Tibial nerve (tissue), 4 donors: ENCODE measurements around the gene TAS2R42. TPM values are rescaled to one million over a fixed set of nuclear protein-coding genes. Genes with fewer than 3 reads are reported as not detected.

Experiments
- DNase-seq, 2 donors: peaks; one replicate each; pipeline ENCODE4 v3.0.0-alpha.2; 2019; ENCODE audit warnings: low spot score in 2 of 2
- H3K27ac ChIP-seq, 4 donors: fragments of 200-600 bp; sonication (generic) in 3 of 4; one replicate each; pipeline ENCODE4 v1.5.1; 2017 to 2019; ENCODE audit warnings: mild to moderate bottlenecking in 1 of 4
- H3K27me3 ChIP-seq, 2 donors: fragments of 200-600 bp; sonication (generic) in 1 of 2; one replicate each; pipeline versions ENCODE4 v1.5.1 to v1.6.0; 2017 to 2019
- H3K36me3 ChIP-seq, 3 donors: fragments of 200-600 bp; sonication (generic); one replicate each; pipeline ENCODE4 v1.5.1; 2018 to 2019
- H3K4me1 ChIP-seq, 4 donors: fragments of 200-600 bp; sonication (generic) in 3 of 4; one replicate each; pipeline ENCODE4 v1.5.1; 2017 to 2019
- H3K4me3 ChIP-seq, 4 donors: fragments of 200-600 bp; sonication (generic) in 3 of 4; one replicate each; pipeline ENCODE4 v1.5.1; 2017 to 2019; ENCODE audit warnings: mild to moderate bottlenecking in 1 of 4, moderate library complexity in 1 of 4
- H3K9me3 ChIP-seq, 4 donors: fragments of 200-600 bp; sonication (generic) in 3 of 4; one replicate each; pipeline ENCODE4 v1.5.1; 2017 to 2019
- CTCF ChIP-seq, 5 experiments: fragments of 200-600 bp in 3 of 5; fragments of 450-650 bp in 2 of 5; sonication (generic) in 3 of 5; IDR thresholded peaks; one replicate each; pipeline ENCODE4 v1.5.1; 2016 to 2019; ENCODE audit warnings: antibody characterized with exemption in 5 of 5, mild to moderate bottlenecking in 3 of 5, moderate library complexity in 2 of 5
- EP300 ChIP-seq, 2 donors: sonication (generic); formaldehyde crosslinking; IDR thresholded peaks; one replicate each; pipeline ENCODE4 v1.6.1; 2017; ENCODE audit warnings: antibody characterized with exemption in 2 of 2, mild to moderate bottlenecking in 1 of 2
- POLR2A ChIP-seq, 2 donors: fragments of 450-650 bp; IDR thresholded peaks; one replicate each; pipeline ENCODE4 v1.6.1; 2017; ENCODE audit warnings: antibody characterized with exemption in 2 of 2, mild to moderate bottlenecking in 2 of 2, moderate library complexity in 2 of 2
- WGBS, 2 donors: methylation state at CpG; one replicate each; pipeline ENCODE4 v1.1.5; 2018; 5-methylcytosine and 5-hydroxymethylcytosine counted together
- total RNA-seq, 4 donors: library from RNA; depleted of rRNA; stranded (reverse); fragments of >200 nt; gene quantifications; one replicate each; pipeline ENCODE4 v1.1.0, GENCODE V29; 2016

TAS2R42 gene
- total RNA-seq, 4 donors from 2014 or later, result not detected

- 72 to 89% methylated on average over 2 of the region's 2 CpGs for WGBS, 2 donors
- Histone ChIP-seq H3K27ac (no peak overlapping the region), H3K4me3 (no peak overlapping the region), H3K9me3 (peaks cover 0 to 7% (median 0%) of the 10 kb centered on the region in 4 donors), H3K4me1 (no peaks in the 10 kb centered on the region), H3K27me3 (no peaks in the 10 kb centered on the region), H3K36me3 (peaks cover 0 to 8% (median 0%) of the 10 kb centered on the region in 3 donors)
- TF ChIP-seq POLR2A (IDR thresholded peaks at IDR 0.05) (no peak), EP300 (IDR thresholded peaks at IDR 0.05) (no peak), CTCF (IDR thresholded peaks at IDR 0.05) (no peak)
- DNase-seq, result no peak
Measured at GRCh38 chr12:11152725-11153124, 34.0 kb downstream of the TAS2R42 start.

GRCh38 chr12:11150832-11151231, 35.9 kb downstream of the TAS2R42 start:
- Histone ChIP-seq H3K27me3 (no peaks in the 10 kb centered on the region), H3K4me3 (no peak overlapping the region), H3K27ac (no peak overlapping the region), H3K4me1 (no peaks in the 10 kb centered on the region), H3K36me3 (peaks cover 0 to 8% (median 0%) of the 10 kb centered on the region in 3 donors), H3K9me3 (peaks cover 0 to 7% (median 0%) of the 10 kb centered on the region in 4 donors)
- WGBS, 2 donors, result 59 to 68% methylated on average over 1 of the region's 1 CpG
- TF ChIP-seq CTCF (IDR thresholded peaks at IDR 0.05) (no peak), POLR2A (IDR thresholded peaks at IDR 0.05) (no peak), EP300 (IDR thresholded peaks at IDR 0.05) (no peak)
- DNase-seq, result no peak

GRCh38 chr12:11147420-11147819, 39.3 kb downstream of the TAS2R42 start:
- H3K4me1 ChIP-seq, result no peaks in the 10 kb centered on the region
- peaks cover 0 to 32% (median 0%) of the 10 kb centered on the region in 3 donors for H3K36me3 ChIP-seq
- DNase-seq, result no peak
- H3K9me3 ChIP-seq, result peaks cover 0 to 26% (median 3%) of the 10 kb centered on the region in 4 donors
- WGBS, 2 donors, result 91 to 96% methylated on average over 1 of the region's 1 CpG
- H3K27ac ChIP-seq, result no peak overlapping the region
- no peaks in the 10 kb centered on the region for H3K27me3 ChIP-seq
- no peak overlapping the region for H3K4me3 ChIP-seq
- TF ChIP-seq CTCF (IDR thresholded peaks at IDR 0.05) (no peak), POLR2A (IDR thresholded peaks at IDR 0.05) (no peak), EP300 (IDR thresholded peaks at IDR 0.05) (no peak)

- TF ChIP-seq POLR2A (IDR thresholded peaks at IDR 0.05) (no peak), CTCF (IDR thresholded peaks at IDR 0.05) (no peak), EP300 (IDR thresholded peaks at IDR 0.05) (no peak)
- H3K4me1 ChIP-seq, result no peaks in the 10 kb centered on the region
- H3K4me3 ChIP-seq, result no peak overlapping the region
- H3K27ac ChIP-seq, result no peak overlapping the region
- DNase-seq, result no peak
- H3K9me3 ChIP-seq, result peaks cover 0 to 26% (median 3%) of the 10 kb centered on the region in 4 donors
- no peaks in the 10 kb centered on the region for H3K27me3 ChIP-seq
- peaks cover 0 to 34% (median 0%) of the 10 kb centered on the region in 3 donors for H3K36me3 ChIP-seq
- 73 to 92% methylated on average over 5 of the region's 5 CpGs for WGBS, 2 donors
Measured at GRCh38 chr12:11144297-11144696, 42.4 kb downstream of the TAS2R42 start.

GRCh38 chr12:11143352-11143751, 43.4 kb downstream of the TAS2R42 start:
- no peak overlapping the region for H3K4me3 ChIP-seq
- WGBS, 2 donors, result 68 to 71% methylated on average over 2 of the region's 2 CpGs
- DNase-seq, result no peak
- TF ChIP-seq POLR2A (IDR thresholded peaks at IDR 0.05) (no peak), CTCF (IDR thresholded peaks at IDR 0.05) (no peak), EP300 (IDR thresholded peaks at IDR 0.05) (no peak)
- peaks cover 0 to 34% (median 0%) of the 10 kb centered on the region in 3 donors for H3K36me3 ChIP-seq
- H3K4me1 ChIP-seq, result no peaks in the 10 kb centered on the region
- H3K9me3 ChIP-seq, result peaks cover 0 to 26% (median 3%) of the 10 kb centered on the region in 4 donors
- H3K27me3 ChIP-seq, result no peaks in the 10 kb centered on the region
- H3K27ac ChIP-seq, result no peak overlapping the region
